Measurements from ENCODE around the gene DACH1.
"Not testable (repeated sequence)": the region's sequence is repeated elsewhere in the genome, so short reads cannot be mapped to it uniquely, and the experiment has no call there.

Gene DACH1

GRCh38 chr13:71864986-71865873 lies 1.8 kb downstream of the DACH1 start:
- DNase-seq, result peak; percentile 48

- peak; percentile 48 for DNase-seq
These were observed 2.7 kb downstream of the DACH1 start for GRCh38 chr13:71864094-71864985.

GRCh38 chr13:71863254-71863865 lies 3.6 kb downstream of the DACH1 start:
- no peak for DNase-seq

- no peak for DNase-seq
These were observed 4.5 kb downstream of the DACH1 start for GRCh38 chr13:71862459-71862943.

GRCh38 chr13:71861769-71862458 lies 5.1 kb downstream of the DACH1 start:
- no peak for DNase-seq

- DNase-seq, result no peak
These were observed 6.4 kb downstream of the DACH1 start for GRCh38 chr13:71860547-71861138.

- no peak for DNase-seq
These were observed 8.4 kb downstream of the DACH1 start for GRCh38 chr13:71858647-71859046.

GRCh38 chr13:71856548-71857043 lies 10.4 kb downstream of the DACH1 start:
- DNase-seq, result no peak

GRCh38 chr13:71854401-71854800 lies 12.6 kb downstream of the DACH1 start:
- DNase-seq, result no peak

- no peak for DNase-seq
These were observed 13.3 kb downstream of the DACH1 start for GRCh38 chr13:71853725-71854124.

- no peak for DNase-seq
These were observed 14.3 kb downstream of the DACH1 start for GRCh38 chr13:71852736-71853135.

- DNase-seq, result no peak
These were observed 15.2 kb downstream of the DACH1 start for GRCh38 chr13:71851498-71852409.

- DNase-seq, result no peak
These were observed 25.0 kb downstream of the DACH1 start for GRCh38 chr13:71842003-71842402.

- DNase-seq, result no peak
These were observed 28.2 kb downstream of the DACH1 start for GRCh38 chr13:71838842-71839241.

- DNase-seq, result not testable (repeated sequence)
These were observed 29.4 kb downstream of the DACH1 start for GRCh38 chr13:71837582-71837981.

GRCh38 chr13:71831716-71832115 lies 35.3 kb downstream of the DACH1 start:
- DNase-seq, result no peak

GRCh38 chr13:71830736-71831135 lies 36.3 kb downstream of the DACH1 start:
- DNase-seq, result no peak

- DNase-seq, result no peak
These were observed 36.7 kb downstream of the DACH1 start for GRCh38 chr13:71830323-71830722.

GRCh38 chr13:71829547-71829946 lies 37.5 kb downstream of the DACH1 start:
- DNase-seq, result no peak

- DNase-seq, result no peak
These were observed 38.4 kb downstream of the DACH1 start for GRCh38 chr13:71828564-71828963.

GRCh38 chr13:71828117-71828516 lies 38.9 kb downstream of the DACH1 start:
- DNase-seq, result no peak

Data from activated CD8-positive, alpha-beta memory T cell treated with anti-CD3 and anti-CD28 coated beads, Interleukin-2, amount 50 U/mL, for 48 hours (primary cell).